DMS 273 (cell line): Measurements from ENCODE around the gene ADAM21.
"Not testable (repeated sequence)": the region's sequence is repeated elsewhere in the genome, so short reads cannot be mapped to it uniquely, and the experiment has no call there.

Experiments
- DNase-seq: peaks from one replicate; lab custom pipeline; 2025; ENCODE audit not compliant: unreplicated experiment; lab: John Stamatoyannopoulos, UW

Gene ADAM21

GRCh38 chr14:70451874-70452273 is at the start of gene ADAM21:
Gene ADAM21 (plus strand): TSS chr14:70452174. CDS start chr14:70457500, 5,326 bp downstream.
- no peak for DNase-seq

GRCh38 chr14:70403335-70403734 is 48.6 kb upstream of the ADAM21 start:
- peak; percentile 27 for DNase-seq

- DNase-seq = not testable (repeated sequence)
These were observed 45.8 kb upstream of the ADAM21 start for GRCh38 chr14:70406216-70406615.

- no peak for DNase-seq
These were observed 44.4 kb upstream of the ADAM21 start for GRCh38 chr14:70407621-70408020.

- DNase-seq = no peak
These were observed 36.2 kb upstream of the ADAM21 start for GRCh38 chr14:70415788-70416187.

- peak; percentile 42 for DNase-seq
These were observed 35.6 kb upstream of the ADAM21 start for GRCh38 chr14:70416338-70416724.

- DNase-seq = peak; percentile 85
These were observed 35.1 kb upstream of the ADAM21 start, which contains the start of gene SYNJ2BP for GRCh38 chr14:70416725-70417349. Gene SYNJ2BP (minus strand): TSS chr14:70417090. CDS start chr14:70416963, 127 bp downstream.

GRCh38 chr14:70419270-70419931 is 32.6 kb upstream of the ADAM21 start:
- not testable (repeated sequence) for DNase-seq

GRCh38 chr14:70422538-70422937 is 29.4 kb upstream of the ADAM21 start:
- no peak for DNase-seq

- peak; percentile 9 for DNase-seq
These were observed 26.6 kb upstream of the ADAM21 start for GRCh38 chr14:70425354-70425753.

GRCh38 chr14:70426555-70426954 is 25.4 kb upstream of the ADAM21 start:
- DNase-seq = not testable (repeated sequence)

GRCh38 chr14:70436867-70437266 is 15.1 kb upstream of the ADAM21 start:
- DNase-seq = no peak

GRCh38 chr14:70441641-70442040 is 10.3 kb upstream of the ADAM21 start:
- DNase-seq = no peak

- no peak for DNase-seq
These were observed 9.2 kb upstream of the ADAM21 start for GRCh38 chr14:70442750-70443149.

GRCh38 chr14:70448633-70449340 is 3.2 kb upstream of the ADAM21 start:
- DNase-seq = peak; percentile 51

- no peak for DNase-seq
These were observed 2.8 kb downstream of the ADAM21 start for GRCh38 chr14:70454731-70455130.

GRCh38 chr14:70468731-70469130 is 16.8 kb downstream of the ADAM21 start:
- no peak for DNase-seq

- DNase-seq = not testable (repeated sequence)
These were observed 19.0 kb downstream of the ADAM21 start for GRCh38 chr14:70470863-70471563.

GRCh38 chr14:70472253-70473159 is 20.5 kb downstream of the ADAM21 start:
- no peak for DNase-seq

- no peak for DNase-seq
These were observed 21.9 kb downstream of the ADAM21 start for GRCh38 chr14:70473825-70474224.
